GM23338 (cell line): ENCODE results near the gene TIMM17B. TPM values are rescaled to one million over a fixed set of nuclear protein-coding genes. Genes with fewer than 3 reads are reported as not detected.

Experiments used
- ATAC-seq: fragments of 200-7000 bp; cut with Tn5 transposase; 3 replicates; pipeline ENCODE4 v1.9.1; 2020
- DNase-seq: peaks from one replicate; pipeline ENCODE4 v3.0.0-alpha.2; 2015; ENCODE audit warnings: low spot score
- H2AFZ ChIP-seq: fragments of 200-600 bp; sonication (generic); 2 replicates; pipeline ENCODE4 v1.8.0; 2016; ENCODE audit warnings: antibody characterized with exemption, mild to moderate bottlenecking, moderate library complexity
- H3F3A ChIP-seq: fragments of 200-600 bp; sonication (generic); replicated peaks from 2 replicates; pipeline ENCODE4 v1.8.0; 2017; ENCODE audit warnings: antibody characterized with exemption, mixed run types, low read depth
- H3K27ac ChIP-seq: fragments of 200-600 bp; sonication (generic); 2 replicates; pipeline ENCODE4 v1.6.1; 2016; ENCODE audit warnings: low read depth
- H3K27me3 ChIP-seq: fragments of 200-600 bp; sonication (generic); 2 replicates; pipeline ENCODE4 v1.8.0; 2016; ENCODE audit warnings: mild to moderate bottlenecking, mixed run types, moderate library complexity; ENCODE audit not compliant: insufficient read depth
- H3K36me3 ChIP-seq: fragments of 200-600 bp; sonication (generic); 2 replicates; pipeline ENCODE4 v1.8.0; 2016; ENCODE audit warnings: mild to moderate bottlenecking; ENCODE audit not compliant: insufficient read depth
- H3K4me1 ChIP-seq: fragments of 200-600 bp; sonication (generic); 2 replicates; pipeline ENCODE4 v1.8.0; 2016; ENCODE audit warnings: mild to moderate bottlenecking, moderate library complexity; ENCODE audit not compliant: insufficient read depth
- H3K4me2 ChIP-seq: fragments of 200-600 bp; sonication (generic); 2 replicates; pipeline ENCODE4 v1.7.1; 2017; ENCODE audit warnings: mixed run types
- H3K4me3 ChIP-seq: fragments of 200-600 bp; sonication (generic); 2 replicates; pipeline ENCODE4 v1.6.1; 2016; ENCODE audit warnings: mixed run types
- H3K79me2 ChIP-seq: fragments of 200-600 bp; sonication (generic); replicated peaks from 2 replicates; pipeline ENCODE4 v1.8.0; 2017; ENCODE audit warnings: mild to moderate bottlenecking; ENCODE audit not compliant: insufficient read depth
- H3K9me2 ChIP-seq: fragments of 200-600 bp; sonication (generic); 2 replicates; pipeline ENCODE4 v1.8.0; 2017; ENCODE audit not compliant: insufficient read depth
- H4K20me1 ChIP-seq: fragments of 200-600 bp; sonication (generic); replicated peaks from 2 replicates; pipeline ENCODE4 v1.8.0; 2017; ENCODE audit warnings: mild to moderate bottlenecking; ENCODE audit not compliant: insufficient read depth
- H3K27ac Mint-ChIP-seq: 2 replicates; pipeline ENCODE4 v1.8.0; 2020; ENCODE audit warnings: inconsistent platforms, mild to moderate bottlenecking, moderate library complexity, mixed read lengths
- H3K27me3 Mint-ChIP-seq: 3 replicates; pipeline ENCODE4 v1.8.0; 2022; ENCODE audit warnings: low read depth, mild to moderate bottlenecking, moderate library complexity, mixed read lengths, inconsistent platforms; ENCODE audit not compliant: insufficient read depth, poor library complexity
- H3K36me3 Mint-ChIP-seq: 3 replicates; pipeline ENCODE4 v1.8.0; 2021; ENCODE audit warnings: low read depth, mild to moderate bottlenecking, inconsistent platforms, moderate library complexity, mixed read lengths
- H3K4me1 Mint-ChIP-seq: 3 replicates; pipeline ENCODE4 v1.8.0; 2020; ENCODE audit warnings: mild to moderate bottlenecking, inconsistent platforms, mixed read lengths
- H3K4me3 Mint-ChIP-seq: 3 replicates; pipeline ENCODE4 v1.8.0; 2021; ENCODE audit warnings: moderate library complexity, mild to moderate bottlenecking, inconsistent platforms, mixed read lengths
- H3K9me3 Mint-ChIP-seq: 3 replicates; pipeline ENCODE4 v1.8.0; 2020; ENCODE audit warnings: moderate library complexity, mild to moderate bottlenecking, inconsistent platforms, mixed read lengths
- CREB1 ChIP-seq: fragments of 250-450 bp; sonication (Bioruptor Pico); IDR thresholded peaks from 2 replicates; pipeline ENCODE4 v1.5.0; 2020; ENCODE audit warnings: low read depth, mild to moderate bottlenecking, moderate library complexity
- EZH2 ChIP-seq: fragments of 200-600 bp; sonication (generic); IDR thresholded peaks from one replicate; pipeline ENCODE4 v1.8.0; 2017; ENCODE audit warnings: antibody characterized with exemption, mild to moderate bottlenecking, low read depth; ENCODE audit not compliant: unreplicated experiment
- EZH2phosphoT487 ChIP-seq: fragments of 200-600 bp; sonication (generic); IDR thresholded peaks from one replicate; pipeline ENCODE4 v1.8.1; 2018; ENCODE audit warnings: antibody characterized with exemption; ENCODE audit not compliant: unreplicated experiment
- JUNB ChIP-seq: IDR thresholded peaks from one replicate; pipeline ENCODE4 v1.6.1; 2016; ENCODE audit warnings: antibody characterized with exemption; ENCODE audit not compliant: unreplicated experiment
- NANOG ChIP-seq: IDR thresholded peaks from 2 replicates; pipeline ENCODE4 v1.6.1; 2016; ENCODE audit warnings: antibody characterized with exemption, borderline replicate concordance
- POLR2AphosphoS5 ChIP-seq: IDR thresholded peaks from 2 replicates; pipeline ENCODE4 v1.6.1; 2016; ENCODE audit warnings: antibody characterized with exemption, low read depth
- STAT1 ChIP-seq: IDR thresholded peaks from one replicate; pipeline ENCODE4 v1.6.1; 2016; ENCODE audit warnings: antibody characterized with exemption; ENCODE audit not compliant: unreplicated experiment
- ZNF114 ChIP-seq: fragments of 250-450 bp; sonication (Bioruptor Pico); IDR thresholded peaks from 2 replicates; pipeline ENCODE4 v1.5.0; 2020; ENCODE audit warnings: mild to moderate bottlenecking, moderate library complexity
- ZNF331 ChIP-seq: fragments of 250-450 bp; sonication (Bioruptor Pico); IDR thresholded peaks from 2 replicates; pipeline ENCODE4 v1.5.0; 2020; ENCODE audit warnings: low read depth, mild to moderate bottlenecking, moderate library complexity
- polyA plus RNA-seq: library from polyadenylated mRNA; unstranded; fragments of >200 nt; fragmentation: Nextera tagmentation; extraction: Ambion mirVana; gene quantifications from 2 replicates; pipeline ENCODE4 v1.2.1, GENCODE V29; 2016
- total RNA-seq: library from RNA; depleted of rRNA; stranded (reverse); fragments of >200 nt; shearing (Covaris generic); gene quantifications from 2 replicates; pipeline ENCODE4 v1.2.3, GENCODE V29; 2014
- TF ChIP-seq, protein P1 (sequence below): fragments of 250-450 bp; sonication (Bioruptor Pico); IDR thresholded peaks from 2 replicates; pipeline ENCODE4 v1.5.0; 2020; ENCODE audit warnings: mild to moderate bottlenecking, moderate library complexity
- TF ChIP-seq, protein P2 (sequence below): IDR thresholded peaks from one replicate; pipeline ENCODE4 v1.6.1; 2018; ENCODE audit warnings: antibody characterized with exemption; ENCODE audit not compliant: unreplicated experiment
- TF ChIP-seq, protein P3 (sequence below): IDR thresholded peaks from 2 replicates; pipeline ENCODE4 v1.6.1; 2016; ENCODE audit warnings: antibody characterized with exemption
- TF ChIP-seq, protein P4 (sequence below), 2 experiments: fragments of 200-600 bp in 1 of 2; sonication (generic) in 1 of 2; conservative IDR thresholded peaks; 2 replicates each; pipeline versions ENCODE4 v1.5.1 to v1.6.1; 2016 to 2017; ENCODE audit warnings: antibody characterized with exemption in 2 of 2, low read depth in 2 of 2, mild to moderate bottlenecking in 2 of 2, moderate library complexity in 1 of 2

Gene TIMM17B
- total and polyA plus RNA-seq, 2 experiments from 2014 or later = 67.1 to 147 TPM

DNA sequence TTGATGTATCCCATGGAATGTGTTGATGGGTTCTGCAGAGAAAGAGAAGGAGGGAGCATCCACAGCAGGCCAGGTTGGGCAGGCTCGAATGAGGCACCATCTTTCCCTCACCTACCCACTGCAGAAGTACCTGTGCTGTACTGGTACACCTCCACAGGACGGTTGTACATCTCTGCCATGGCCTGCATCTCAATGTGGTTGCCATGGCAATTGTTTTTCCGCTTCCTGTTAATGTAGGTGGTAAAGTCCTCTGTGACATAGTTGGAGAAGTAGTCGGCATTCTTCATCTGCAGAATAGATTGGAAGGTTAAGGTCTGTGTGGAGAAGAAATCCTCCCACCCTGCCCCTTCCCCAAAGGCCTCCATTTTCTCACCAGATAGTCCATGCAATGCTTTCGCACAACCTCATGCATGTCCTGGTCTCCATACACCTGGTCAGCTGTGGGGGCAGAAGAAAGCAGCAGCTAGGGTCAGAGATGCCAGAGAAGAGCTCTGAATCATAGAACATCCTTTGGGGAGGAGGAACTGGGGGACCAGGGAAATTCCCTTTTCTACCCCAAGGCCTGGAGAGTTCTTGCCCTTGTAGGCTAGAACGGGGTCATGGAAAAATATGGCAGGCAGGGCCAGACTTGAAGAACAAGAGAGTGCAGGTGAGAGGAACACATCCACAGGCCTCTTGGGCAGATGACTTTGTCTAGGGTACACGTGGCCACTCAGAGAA, 37.2 kb upstream of the TIMM17B start:
- Histone ChIP-seq H3K27ac (no peak overlapping the region), H3K4me1 (peaks cover 4% of the 10 kb centered on the region; the same call in 1 of the 2 replicates), H3K36me3 (no peaks in the 10 kb centered on the region), H3K4me3 (no peak overlapping the region), H2AFZ (no peak overlapping the region), H3K4me2 (no peak overlapping the region), H3K79me2 (peaks cover 30% of the 10 kb centered on the region), H3K27me3 (no peaks in the 10 kb centered on the region), H4K20me1 (no peaks in the 10 kb centered on the region), H3K9me2 (no peaks in the 10 kb centered on the region), H3F3A (no peaks in the 10 kb centered on the region)
- ATAC-seq (no peak), DNase-seq (no peak)
- H3K4me1 Mint-ChIP-seq = peaks cover 31% of the 10 kb centered on the region
- H3K27me3 Mint-ChIP-seq = peaks cover 13% of the 10 kb centered on the region
- TF ChIP-seq ZNF114 (CRISPR knock-in tag) = no peak
- no peak for TF ChIP-seq NANOG
- no peak for TF ChIP-seq CREB1 (CRISPR knock-in tag)
- TF ChIP-seq STAT1 = no peak
- no peak for TF ChIP-seq ZNF331 (CRISPR knock-in tag)
- no peak for TF ChIP-seq POLR2AphosphoS5
- TF ChIP-seq, protein P1, sequence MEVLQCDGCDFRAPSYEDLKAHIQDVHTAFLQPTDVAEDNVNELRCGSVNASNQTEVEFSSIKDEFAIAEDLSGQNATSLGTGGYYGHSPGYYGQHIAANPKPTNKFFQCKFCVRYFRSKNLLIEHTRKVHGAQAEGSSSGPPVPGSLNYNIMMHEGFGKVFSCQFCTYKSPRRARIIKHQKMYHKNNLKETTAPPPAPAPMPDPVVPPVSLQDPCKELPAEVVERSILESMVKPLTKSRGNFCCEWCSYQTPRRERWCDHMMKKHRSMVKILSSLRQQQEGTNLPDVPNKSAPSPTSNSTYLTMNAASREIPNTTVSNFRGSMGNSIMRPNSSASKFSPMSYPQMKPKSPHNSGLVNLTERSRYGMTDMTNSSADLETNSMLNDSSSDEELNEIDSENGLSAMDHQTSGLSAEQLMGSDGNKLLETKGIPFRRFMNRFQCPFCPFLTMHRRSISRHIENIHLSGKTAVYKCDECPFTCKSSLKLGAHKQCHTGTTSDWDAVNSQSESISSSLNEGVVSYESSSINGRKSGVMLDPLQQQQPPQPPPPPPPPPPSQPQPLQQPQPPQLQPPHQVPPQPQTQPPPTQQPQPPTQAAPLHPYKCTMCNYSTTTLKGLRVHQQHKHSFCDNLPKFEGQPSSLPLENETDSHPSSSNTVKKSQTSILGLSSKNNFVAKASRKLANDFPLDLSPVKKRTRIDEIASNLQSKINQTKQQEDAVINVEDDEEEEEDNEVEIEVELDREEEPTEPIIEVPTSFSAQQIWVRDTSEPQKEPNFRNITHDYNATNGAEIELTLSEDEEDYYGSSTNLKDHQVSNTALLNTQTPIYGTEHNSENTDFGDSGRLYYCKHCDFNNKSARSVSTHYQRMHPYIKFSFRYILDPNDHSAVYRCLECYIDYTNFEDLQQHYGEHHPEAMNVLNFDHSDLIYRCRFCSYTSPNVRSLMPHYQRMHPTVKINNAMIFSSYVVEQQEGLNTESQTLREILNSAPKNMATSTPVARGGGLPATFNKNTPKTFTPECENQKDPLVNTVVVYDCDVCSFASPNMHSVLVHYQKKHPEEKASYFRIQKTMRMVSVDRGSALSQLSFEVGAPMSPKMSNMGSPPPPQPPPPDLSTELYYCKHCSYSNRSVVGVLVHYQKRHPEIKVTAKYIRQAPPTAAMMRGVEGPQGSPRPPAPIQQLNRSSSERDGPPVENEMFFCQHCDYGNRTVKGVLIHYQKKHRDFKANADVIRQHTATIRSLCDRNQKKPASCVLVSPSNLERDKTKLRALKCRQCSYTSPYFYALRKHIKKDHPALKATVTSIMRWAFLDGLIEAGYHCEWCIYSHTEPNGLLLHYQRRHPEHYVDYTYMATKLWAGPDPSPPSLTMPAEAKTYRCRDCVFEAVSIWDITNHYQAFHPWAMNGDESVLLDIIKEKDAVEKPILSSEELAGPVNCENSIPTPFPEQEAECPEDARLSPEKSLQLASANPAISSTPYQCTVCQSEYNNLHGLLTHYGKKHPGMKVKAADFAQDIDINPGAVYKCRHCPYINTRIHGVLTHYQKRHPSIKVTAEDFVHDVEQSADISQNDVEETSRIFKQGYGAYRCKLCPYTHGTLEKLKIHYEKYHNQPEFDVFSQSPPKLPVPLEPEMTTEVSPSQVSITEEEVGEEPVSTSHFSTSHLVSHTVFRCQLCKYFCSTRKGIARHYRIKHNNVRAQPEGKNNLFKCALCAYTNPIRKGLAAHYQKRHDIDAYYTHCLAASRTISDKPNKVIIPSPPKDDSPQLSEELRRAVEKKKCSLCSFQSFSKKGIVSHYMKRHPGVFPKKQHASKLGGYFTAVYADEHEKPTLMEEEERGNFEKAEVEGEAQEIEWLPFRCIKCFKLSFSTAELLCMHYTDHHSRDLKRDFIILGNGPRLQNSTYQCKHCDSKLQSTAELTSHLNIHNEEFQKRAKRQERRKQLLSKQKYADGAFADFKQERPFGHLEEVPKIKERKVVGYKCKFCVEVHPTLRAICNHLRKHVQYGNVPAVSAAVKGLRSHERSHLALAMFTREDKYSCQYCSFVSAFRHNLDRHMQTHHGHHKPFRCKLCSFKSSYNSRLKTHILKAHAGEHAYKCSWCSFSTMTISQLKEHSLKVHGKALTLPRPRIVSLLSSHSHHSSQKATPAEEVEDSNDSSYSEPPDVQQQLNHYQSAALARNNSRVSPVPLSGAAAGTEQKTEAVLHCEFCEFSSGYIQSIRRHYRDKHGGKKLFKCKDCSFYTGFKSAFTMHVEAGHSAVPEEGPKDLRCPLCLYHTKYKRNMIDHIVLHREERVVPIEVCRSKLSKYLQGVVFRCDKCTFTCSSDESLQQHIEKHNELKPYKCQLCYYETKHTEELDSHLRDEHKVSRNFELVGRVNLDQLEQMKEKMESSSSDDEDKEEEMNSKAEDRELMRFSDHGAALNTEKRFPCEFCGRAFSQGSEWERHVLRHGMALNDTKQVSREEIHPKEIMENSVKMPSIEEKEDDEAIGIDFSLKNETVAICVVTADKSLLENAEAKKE (CRISPR knock-in tag) = no peak
- TF ChIP-seq, protein P2, sequence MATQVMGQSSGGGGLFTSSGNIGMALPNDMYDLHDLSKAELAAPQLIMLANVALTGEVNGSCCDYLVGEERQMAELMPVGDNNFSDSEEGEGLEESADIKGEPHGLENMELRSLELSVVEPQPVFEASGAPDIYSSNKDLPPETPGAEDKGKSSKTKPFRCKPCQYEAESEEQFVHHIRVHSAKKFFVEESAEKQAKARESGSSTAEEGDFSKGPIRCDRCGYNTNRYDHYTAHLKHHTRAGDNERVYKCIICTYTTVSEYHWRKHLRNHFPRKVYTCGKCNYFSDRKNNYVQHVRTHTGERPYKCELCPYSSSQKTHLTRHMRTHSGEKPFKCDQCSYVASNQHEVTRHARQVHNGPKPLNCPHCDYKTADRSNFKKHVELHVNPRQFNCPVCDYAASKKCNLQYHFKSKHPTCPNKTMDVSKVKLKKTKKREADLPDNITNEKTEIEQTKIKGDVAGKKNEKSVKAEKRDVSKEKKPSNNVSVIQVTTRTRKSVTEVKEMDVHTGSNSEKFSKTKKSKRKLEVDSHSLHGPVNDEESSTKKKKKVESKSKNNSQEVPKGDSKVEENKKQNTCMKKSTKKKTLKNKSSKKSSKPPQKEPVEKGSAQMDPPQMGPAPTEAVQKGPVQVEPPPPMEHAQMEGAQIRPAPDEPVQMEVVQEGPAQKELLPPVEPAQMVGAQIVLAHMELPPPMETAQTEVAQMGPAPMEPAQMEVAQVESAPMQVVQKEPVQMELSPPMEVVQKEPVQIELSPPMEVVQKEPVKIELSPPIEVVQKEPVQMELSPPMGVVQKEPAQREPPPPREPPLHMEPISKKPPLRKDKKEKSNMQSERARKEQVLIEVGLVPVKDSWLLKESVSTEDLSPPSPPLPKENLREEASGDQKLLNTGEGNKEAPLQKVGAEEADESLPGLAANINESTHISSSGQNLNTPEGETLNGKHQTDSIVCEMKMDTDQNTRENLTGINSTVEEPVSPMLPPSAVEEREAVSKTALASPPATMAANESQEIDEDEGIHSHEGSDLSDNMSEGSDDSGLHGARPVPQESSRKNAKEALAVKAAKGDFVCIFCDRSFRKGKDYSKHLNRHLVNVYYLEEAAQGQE = no peak
- TF ChIP-seq, protein P3, sequence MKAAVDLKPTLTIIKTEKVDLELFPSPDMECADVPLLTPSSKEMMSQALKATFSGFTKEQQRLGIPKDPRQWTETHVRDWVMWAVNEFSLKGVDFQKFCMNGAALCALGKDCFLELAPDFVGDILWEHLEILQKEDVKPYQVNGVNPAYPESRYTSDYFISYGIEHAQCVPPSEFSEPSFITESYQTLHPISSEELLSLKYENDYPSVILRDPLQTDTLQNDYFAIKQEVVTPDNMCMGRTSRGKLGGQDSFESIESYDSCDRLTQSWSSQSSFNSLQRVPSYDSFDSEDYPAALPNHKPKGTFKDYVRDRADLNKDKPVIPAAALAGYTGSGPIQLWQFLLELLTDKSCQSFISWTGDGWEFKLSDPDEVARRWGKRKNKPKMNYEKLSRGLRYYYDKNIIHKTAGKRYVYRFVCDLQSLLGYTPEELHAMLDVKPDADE = no peak
- TF ChIP-seq EZH2 = no peak
- TF ChIP-seq EZH2phosphoT487 = no peak
- TF ChIP-seq, protein P4, sequence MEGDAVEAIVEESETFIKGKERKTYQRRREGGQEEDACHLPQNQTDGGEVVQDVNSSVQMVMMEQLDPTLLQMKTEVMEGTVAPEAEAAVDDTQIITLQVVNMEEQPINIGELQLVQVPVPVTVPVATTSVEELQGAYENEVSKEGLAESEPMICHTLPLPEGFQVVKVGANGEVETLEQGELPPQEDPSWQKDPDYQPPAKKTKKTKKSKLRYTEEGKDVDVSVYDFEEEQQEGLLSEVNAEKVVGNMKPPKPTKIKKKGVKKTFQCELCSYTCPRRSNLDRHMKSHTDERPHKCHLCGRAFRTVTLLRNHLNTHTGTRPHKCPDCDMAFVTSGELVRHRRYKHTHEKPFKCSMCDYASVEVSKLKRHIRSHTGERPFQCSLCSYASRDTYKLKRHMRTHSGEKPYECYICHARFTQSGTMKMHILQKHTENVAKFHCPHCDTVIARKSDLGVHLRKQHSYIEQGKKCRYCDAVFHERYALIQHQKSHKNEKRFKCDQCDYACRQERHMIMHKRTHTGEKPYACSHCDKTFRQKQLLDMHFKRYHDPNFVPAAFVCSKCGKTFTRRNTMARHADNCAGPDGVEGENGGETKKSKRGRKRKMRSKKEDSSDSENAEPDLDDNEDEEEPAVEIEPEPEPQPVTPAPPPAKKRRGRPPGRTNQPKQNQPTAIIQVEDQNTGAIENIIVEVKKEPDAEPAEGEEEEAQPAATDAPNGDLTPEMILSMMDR (conservative IDR thresholded peaks at IDR 0.05; ENCODE audit: low read depth in 2 of 2) = no peak
- TF ChIP-seq JUNB = no peak
- no peaks in the 10 kb centered on the region for H3K9me3 Mint-ChIP-seq
- no peak overlapping the region for H3K4me3 Mint-ChIP-seq
- no peak overlapping the region for H3K27ac Mint-ChIP-seq
- H3K36me3 Mint-ChIP-seq = peaks cover 58% of the 10 kb centered on the region
